Measurements from ENCODE around the gene GABPB1. TPM values are rescaled to one million over a fixed set of nuclear protein-coding genes. Genes with fewer than 3 reads are reported as not detected.

Gene GABPB1
- total and polyA plus RNA-seq, 8 donors, result 2.9 to 9.7 (median 4.9) TPM

- 96 to 99% methylated on average over 4 of the region's 4 CpGs for WGBS, 2 donors
- H3K27me3 ChIP-seq, result no peaks in the 10 kb centered on the region
- H3K9me3 ChIP-seq, result no peaks in the 10 kb centered on the region
- intact Hi-C loops (cut with DNase I), result no loop called here
- FAIRE-seq (no peak), DNase-seq (no peak), ATAC-seq (no peak)
- TF ChIP-seq, protein P1, sequence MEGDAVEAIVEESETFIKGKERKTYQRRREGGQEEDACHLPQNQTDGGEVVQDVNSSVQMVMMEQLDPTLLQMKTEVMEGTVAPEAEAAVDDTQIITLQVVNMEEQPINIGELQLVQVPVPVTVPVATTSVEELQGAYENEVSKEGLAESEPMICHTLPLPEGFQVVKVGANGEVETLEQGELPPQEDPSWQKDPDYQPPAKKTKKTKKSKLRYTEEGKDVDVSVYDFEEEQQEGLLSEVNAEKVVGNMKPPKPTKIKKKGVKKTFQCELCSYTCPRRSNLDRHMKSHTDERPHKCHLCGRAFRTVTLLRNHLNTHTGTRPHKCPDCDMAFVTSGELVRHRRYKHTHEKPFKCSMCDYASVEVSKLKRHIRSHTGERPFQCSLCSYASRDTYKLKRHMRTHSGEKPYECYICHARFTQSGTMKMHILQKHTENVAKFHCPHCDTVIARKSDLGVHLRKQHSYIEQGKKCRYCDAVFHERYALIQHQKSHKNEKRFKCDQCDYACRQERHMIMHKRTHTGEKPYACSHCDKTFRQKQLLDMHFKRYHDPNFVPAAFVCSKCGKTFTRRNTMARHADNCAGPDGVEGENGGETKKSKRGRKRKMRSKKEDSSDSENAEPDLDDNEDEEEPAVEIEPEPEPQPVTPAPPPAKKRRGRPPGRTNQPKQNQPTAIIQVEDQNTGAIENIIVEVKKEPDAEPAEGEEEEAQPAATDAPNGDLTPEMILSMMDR (IDR thresholded peaks at IDR 0.05), result no peak
- H3K27ac ChIP-seq, result no peak overlapping the region
- H3K4me1 ChIP-seq, result no peaks in the 10 kb centered on the region
- H3K4me3 ChIP-seq, result no peak overlapping the region
- no peaks in the 10 kb centered on the region for H3K36me3 ChIP-seq
These were observed 19.7 kb downstream of the GABPB1 start for GRCh38 chr15:50335251-50335650.

DNA sequence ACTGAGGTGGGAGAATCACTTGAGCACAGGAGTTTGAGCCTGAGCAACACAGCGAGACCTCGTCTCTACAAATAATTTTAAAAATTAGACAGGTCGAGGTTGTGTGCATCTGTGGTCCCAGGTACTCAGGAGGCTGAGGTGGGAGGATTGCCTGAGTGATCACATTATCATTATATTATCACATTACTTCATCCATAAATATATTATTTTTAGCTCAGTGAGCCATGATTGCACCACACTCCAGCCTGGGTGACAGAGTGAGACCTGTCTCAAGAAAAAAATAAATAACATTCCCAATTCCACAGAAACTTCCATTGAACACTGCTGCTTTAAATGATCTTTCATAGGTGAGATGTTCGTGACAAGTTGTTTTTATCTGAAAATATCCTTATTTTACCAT, 21.8 kb downstream of the GABPB1 start:
- no peak for ATAC-seq
- WGBS, 2 donors, result 97 to 98% methylated on average over 4 of the region's 4 CpGs

GRCh38 chr15:50330921-50331320, 24.1 kb downstream of the GABPB1 start:
- Histone ChIP-seq H3K9me3 (no peaks in the 10 kb centered on the region), H3K36me3 (no peaks in the 10 kb centered on the region), H3K27ac (no peak overlapping the region), H3K27me3 (no peaks in the 10 kb centered on the region), H3K4me3 (no peak overlapping the region), H3K4me1 (no peaks in the 10 kb centered on the region)
- intact Hi-C loops (cut with DNase I), result no loop called here
- DNase-seq (no peak), ATAC-seq (no peak), FAIRE-seq (no peak)
- WGBS, 2 donors, result 95 to 96% methylated on average over 1 of the region's 1 CpG
- TF ChIP-seq, protein P1 (IDR thresholded peaks at IDR 0.05), result no peak

More for the DNA sequence above, 21.8 kb downstream of the GABPB1 start:
- intact Hi-C loops (cut with DNase I), result no loop called here
- H3K27ac ChIP-seq, result no peak overlapping the region
- no peaks in the 10 kb centered on the region for H3K4me1 ChIP-seq
- DNase-seq, result no peak
- no peaks in the 10 kb centered on the region for H3K36me3 ChIP-seq
- H3K4me3 ChIP-seq, result no peak overlapping the region
- FAIRE-seq, result no peak
- TF ChIP-seq, protein P1 (IDR thresholded peaks at IDR 0.05), result no peak
- no peaks in the 10 kb centered on the region for H3K27me3 ChIP-seq
- H3K9me3 ChIP-seq, result no peaks in the 10 kb centered on the region

- Histone ChIP-seq H3K9me3 (no peaks in the 10 kb centered on the region), H3K36me3 (no peaks in the 10 kb centered on the region), H3K27me3 (no peaks in the 10 kb centered on the region), H3K4me3 (no peak overlapping the region), H3K27ac (no peak overlapping the region), H3K4me1 (no peaks in the 10 kb centered on the region)
- FAIRE-seq (no peak), DNase-seq (no peak), ATAC-seq (no peak)
- TF ChIP-seq, protein P1 (IDR thresholded peaks at IDR 0.05), result no peak
- intact Hi-C loops (cut with DNase I), result no loop called here
- 79 to 84% methylated on average over 3 of the region's 3 CpGs for WGBS, 2 donors
These were observed 26.9 kb downstream of the GABPB1 start for GRCh38 chr15:50328116-50328515.

GRCh38 chr15:50321680-50322210, 33.3 kb downstream of the GABPB1 start:
- no peaks in the 10 kb centered on the region for H3K36me3 ChIP-seq
- H3K27me3 ChIP-seq, result no peaks in the 10 kb centered on the region
- H3K4me3 ChIP-seq, result no peak overlapping the region
- no peak for DNase-seq
- no peaks in the 10 kb centered on the region for H3K4me1 ChIP-seq
- 28 to 29% methylated on average over 3 of the region's 3 CpGs for WGBS, 2 donors
- no peaks in the 10 kb centered on the region for H3K9me3 ChIP-seq
- intact Hi-C loops (cut with DNase I), result no loop called here
- TF ChIP-seq, protein P1 (IDR thresholded peaks at IDR 0.05), result no peak
- no peak for FAIRE-seq
- no peak overlapping the region for H3K27ac ChIP-seq
- ATAC-seq, result no peak

Data from pancreas (tissue), 10 donors.